Kasumi-1 (cell line): Measurements from ENCODE around the gene IKZF1.

ENCODE experiments used
- DNase-seq, 2 experiments: peaks; one replicate each; lab custom pipeline; 2025; lab: John Stamatoyannopoulos, UW

IKZF1 gene

DNA sequence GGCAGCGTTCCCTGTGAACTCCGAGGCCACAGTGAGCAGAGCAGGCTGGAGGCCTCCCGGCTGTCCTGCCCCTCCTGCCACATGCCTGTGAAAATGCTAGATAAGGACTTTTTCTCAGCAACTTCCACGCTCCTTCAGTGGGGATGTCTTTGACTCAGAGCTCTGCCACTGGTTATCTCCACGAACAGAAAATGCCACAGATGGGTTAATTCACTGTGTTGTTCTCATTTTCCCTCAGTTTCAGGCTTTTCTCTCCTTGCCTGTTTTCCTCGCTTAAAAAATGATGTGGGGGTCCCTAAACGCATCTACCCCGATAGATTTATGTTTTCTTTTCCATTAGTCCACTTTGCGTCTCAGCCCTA is 51.3 kb downstream of the IKZF1 start:
- DNase-seq: no peak

DNA sequence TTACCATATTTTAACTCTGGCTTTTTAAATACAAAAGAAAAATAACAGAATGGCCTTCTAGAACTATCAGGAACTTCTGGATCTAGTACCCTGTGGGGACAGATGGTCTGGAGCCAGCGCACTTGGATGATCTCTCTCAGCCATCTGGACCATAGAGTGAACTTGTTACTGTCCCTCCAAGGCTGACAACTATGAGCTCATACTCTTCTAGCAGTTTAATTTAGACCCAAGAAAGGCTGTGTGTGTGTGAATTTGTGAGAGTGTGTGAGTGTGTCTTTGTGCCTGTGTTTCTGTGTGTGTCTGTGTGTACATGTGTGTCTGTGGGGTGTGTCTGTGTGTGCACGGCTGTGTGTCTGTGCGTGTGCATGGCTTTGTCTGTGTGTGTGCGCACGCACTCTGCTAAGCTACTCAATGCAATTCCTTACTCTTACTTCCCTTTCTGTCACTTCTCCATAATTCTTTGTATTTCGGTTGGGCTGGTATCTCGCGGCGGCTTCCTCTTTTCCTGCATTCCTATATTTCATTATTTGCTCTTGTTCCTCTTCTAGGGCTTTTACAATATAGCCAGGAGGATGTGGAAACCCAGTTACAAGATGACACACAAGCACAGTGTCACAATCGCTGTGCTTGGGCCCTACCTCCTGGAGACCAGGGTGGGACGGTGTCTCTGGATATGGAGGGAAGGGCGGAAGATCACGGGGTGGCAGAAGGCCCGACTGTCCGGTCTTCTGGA is 51.9 kb downstream of the IKZF1 start:
- DNase-seq: peak; percentile 100

DNA sequence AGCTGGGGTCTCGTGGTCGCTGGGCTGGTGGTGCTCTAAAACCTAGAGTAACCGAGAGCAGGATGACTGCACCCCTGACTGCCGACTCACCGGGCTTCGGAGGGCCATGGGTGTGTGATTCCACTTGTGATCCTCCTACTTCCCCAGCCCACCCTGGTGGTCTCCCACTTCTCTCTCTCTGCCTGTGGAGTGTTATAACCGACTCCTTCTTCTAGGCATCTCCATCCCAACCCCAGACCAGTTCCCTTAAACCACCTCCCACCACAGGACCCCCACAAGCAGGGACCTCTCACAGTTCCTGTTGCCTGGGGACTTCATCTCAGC is 52.4 kb downstream of the IKZF1 start:
- no peak for DNase-seq

- no peak for DNase-seq
These were observed 52.9 kb downstream of the IKZF1 start for GRCh38 chr7:50357426-50357825.

DNA sequence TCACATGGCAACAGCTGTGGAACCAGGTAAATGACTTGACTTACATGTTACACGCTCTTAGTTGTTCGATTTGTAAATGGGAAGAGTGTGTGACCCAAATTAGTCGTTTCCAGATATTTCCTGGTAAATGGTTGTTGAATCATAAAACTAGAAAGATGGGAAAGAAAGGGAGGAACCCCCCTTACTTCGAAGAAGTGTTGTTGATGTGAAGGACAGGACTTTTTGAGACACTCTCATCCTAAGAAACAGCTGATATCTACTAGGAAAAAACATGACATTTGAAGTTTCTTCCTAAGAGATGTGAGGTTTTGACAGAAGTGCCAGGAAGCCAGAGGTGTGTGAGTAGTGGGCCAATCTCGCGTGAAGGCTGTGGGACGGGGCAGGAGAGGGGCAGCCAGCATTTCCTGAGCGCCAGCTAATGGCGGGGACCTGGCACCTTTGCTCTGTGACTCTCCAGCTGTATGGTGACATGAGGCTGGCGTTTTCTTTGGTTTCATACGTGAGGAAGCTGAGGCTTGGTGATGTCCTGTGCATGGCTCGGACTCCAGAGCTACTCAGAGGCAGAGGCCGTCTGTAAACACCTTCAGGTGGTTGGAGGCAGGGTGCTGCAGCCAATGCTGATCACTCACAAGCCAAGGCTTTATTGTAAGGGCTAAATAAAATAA is 53.7 kb downstream of the IKZF1 start:
- DNase-seq: no peak

DNA sequence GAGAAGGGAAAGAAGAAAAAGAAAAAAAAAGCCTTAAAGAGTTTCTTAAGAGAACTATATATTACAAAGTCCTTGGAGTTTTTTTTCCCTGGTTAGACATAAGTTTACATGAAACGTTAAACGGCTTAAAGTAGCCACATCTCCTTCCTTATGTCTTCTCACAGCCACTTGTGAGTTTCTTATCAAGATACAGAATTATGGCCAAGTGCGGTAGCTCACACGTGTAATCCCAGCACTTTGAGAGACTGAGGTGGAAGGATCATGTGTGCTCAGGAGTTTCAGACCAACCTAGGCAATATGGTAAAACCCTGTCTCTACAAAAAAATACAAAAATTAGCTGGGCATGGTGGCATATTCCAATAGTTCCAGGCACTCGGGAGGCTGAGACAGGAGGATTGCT is 54.3 kb downstream of the IKZF1 start:
- no peak for DNase-seq

DNA sequence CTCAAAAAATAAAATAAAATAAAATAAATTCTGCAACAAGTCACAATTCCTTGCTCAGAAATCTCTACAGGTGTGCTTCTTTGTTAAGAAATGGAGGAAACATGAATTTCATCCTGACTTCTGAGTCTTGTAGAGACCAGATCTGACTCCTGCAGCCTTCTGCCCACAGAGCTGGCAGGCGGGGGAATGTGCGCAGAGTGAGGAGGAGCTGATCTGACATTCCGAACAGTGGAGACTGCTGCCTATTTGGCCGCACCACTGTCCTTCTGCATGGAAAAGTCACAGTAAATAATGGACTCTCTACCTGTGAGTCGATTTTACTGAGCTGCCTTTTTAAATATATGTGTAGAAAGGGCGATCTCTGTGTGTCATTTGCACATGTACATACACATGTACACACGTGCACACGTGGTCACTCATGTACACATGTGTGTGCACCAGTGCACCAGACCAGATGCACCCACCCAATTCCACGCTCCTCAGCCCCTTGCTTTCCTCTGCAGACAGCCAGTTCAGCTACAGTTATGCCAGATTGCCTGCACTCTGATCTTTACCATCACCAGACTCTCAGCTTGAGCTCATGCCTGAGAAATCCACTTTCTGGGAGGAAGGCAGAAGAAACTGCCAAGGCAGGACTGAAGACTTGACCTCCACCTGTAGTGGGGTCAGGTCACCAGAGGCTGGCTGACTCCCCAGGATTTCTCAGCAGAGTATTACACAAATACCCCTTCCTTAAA is 54.9 kb downstream of the IKZF1 start:
- no peak for DNase-seq

DNA sequence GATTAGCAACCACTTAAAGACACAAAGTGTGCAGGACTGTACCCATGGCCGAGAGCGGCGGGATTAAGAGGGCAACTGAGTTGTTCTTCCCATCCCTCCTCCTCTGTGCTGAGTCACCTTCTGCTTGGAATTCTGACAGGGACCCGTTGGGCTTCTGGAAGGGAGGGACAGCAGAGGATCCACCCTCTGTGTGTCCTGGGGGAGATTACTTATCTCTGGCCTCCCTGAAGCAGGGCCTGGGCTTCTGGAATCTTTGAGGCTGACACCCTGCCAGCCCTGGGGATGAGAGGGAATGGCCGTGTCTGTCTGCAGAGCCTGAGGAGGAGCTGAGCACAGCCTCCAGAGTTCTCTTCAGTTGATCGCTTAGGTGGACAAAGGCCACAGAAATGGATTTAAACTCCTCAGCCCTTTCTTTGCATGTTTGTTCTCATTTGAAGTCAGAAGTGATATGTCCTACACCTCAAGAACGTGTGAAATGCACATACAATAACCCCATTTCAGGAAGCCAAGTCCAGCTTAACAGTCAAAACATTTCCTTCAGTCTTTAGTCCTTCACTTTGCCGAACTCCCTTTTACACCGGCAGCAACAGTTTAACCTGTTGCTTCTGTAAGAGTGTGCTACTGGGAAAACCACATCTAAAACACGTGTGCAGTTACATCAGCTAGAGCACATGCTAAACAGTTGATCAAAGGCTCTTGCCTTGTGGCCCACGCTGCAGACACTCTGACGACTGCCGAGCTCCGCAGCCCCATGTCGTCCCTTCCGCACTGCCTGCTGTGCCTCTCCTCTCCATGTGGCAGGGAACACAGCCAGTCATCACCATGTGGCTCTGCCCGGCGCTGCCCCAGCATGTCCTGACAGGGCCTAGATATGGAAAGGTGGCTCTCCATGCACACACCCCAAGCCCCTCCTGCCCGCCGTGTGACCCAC is 55.7 kb downstream of the IKZF1 start:
- DNase-seq: no peak

DNA sequence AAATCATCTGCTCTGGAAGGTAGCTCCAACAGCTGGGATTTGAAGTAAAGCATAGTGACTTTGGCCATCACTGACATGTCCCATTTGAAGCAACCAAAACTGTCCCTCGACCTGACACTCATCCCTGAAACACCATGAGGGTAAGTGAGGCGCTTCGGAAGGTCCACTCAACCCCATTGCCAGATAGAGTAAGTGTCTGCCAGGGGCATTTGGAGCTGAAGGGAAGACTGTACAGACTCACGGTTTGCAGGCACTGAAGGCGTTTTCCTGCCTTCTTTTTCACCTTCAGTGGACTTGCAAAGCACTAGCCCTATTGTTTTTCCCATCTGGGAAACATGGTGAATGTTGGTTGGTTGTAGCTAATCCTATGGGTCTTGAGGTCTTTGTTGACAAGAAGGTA is 57.6 kb downstream of the IKZF1 start:
- no peak for DNase-seq

- DNase-seq: peak; percentile 56 to 61
These were observed 58.3 kb downstream of the IKZF1 start for GRCh38 chr7:50362712-50363282.

- no peak for DNase-seq
These were observed 59.0 kb downstream of the IKZF1 start for GRCh38 chr7:50363327-50364060.

GRCh38 chr7:50364645-50365044 is 60.1 kb downstream of the IKZF1 start:
- no peak for DNase-seq

DNA sequence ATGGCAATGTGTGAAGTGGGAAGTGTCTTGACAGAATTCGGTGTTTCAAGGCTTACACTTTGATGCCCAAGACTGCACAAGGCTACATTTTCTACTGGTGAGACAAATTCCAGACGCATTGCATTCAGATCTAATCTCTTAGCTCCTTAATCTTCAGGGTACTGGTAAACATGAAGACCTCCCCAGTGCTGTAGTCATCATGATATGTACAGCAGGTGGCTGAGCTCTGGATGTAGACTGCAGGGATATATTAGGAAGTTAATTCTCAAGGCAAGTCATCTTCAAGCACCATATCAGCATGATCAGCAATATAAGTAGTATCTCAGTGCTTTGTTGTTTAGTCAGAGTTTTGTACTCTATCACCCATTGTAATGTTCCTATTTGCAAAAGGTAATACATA is 61.8 kb downstream of the IKZF1 start:
- no peak for DNase-seq

GRCh38 chr7:50367100-50367499 is 62.6 kb downstream of the IKZF1 start:
- DNase-seq: no peak

- no peak for DNase-seq
These were observed 63.1 kb downstream of the IKZF1 start for GRCh38 chr7:50367570-50367969.

DNA sequence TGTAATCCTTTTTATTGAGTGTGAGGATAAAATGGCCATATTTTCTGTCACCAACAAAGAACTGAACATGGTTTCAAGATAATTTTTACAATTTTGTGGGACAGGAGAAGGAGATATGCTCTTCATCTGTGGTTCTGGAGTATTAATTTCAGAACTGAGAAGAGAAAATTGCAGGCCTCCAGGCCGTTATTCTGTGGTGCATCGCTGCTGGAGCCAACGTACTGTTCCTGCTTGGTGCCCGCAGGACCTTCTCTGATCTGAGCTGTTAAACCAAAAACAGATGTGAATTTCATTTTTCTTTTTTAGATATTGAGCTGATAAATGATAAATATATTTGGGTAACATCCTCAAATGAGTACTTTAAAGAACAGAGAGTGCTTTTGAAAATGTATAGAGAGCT is 63.9 kb downstream of the IKZF1 start:
- DNase-seq: no peak

- peak; percentile 93 for DNase-seq
These were observed 64.9 kb downstream of the IKZF1 start for GRCh38 chr7:50369143-50370026.

- no peak for DNase-seq
These were observed 66.4 kb downstream of the IKZF1 start for GRCh38 chr7:50370884-50371283.

- DNase-seq: no peak
These were observed 67.1 kb downstream of the IKZF1 start for GRCh38 chr7:50371551-50372021.

DNA sequence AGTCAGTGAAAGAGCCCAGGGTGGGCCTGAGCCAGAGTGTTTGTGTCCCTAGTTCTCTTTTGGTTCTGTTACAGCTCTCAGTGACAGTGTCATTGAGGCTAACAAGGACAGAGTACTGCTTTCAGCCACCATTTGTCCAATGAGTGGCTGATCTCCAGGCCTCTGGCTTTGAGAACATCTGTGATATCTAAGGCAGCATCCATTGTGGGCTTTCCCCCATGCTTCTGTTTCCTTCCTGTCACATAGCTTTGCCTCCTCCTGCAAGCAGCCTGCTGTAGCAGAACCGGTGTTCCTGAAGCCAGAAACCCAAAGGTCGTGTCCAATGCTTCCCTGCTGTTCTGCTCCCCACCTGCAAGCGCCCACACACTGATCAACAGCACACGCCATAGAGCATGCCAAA is 68.4 kb downstream of the IKZF1 start:
- DNase-seq: no peak
